Body of pancreas (tissue), 4 donors: ENCODE results near the gene CCND2. TPM values are rescaled to one million over a fixed set of nuclear protein-coding genes. Genes with fewer than 3 reads are reported as not detected.

Experiments used
- ATAC-seq: fragments of 150-250 bp; one replicate; pipeline ENCODE4 v1.9.1; 2016
- DNase-seq, 4 donors: peaks; one replicate each; pipeline ENCODE4 v3.0.0-alpha.2; 2019
- H3K27ac ChIP-seq, 4 donors: fragments of 200-600 bp; sonication (generic); 1 replicate in 3 of 4; 2 replicates in 1 of 4; pipeline versions ENCODE4 v1.5.1 to v1.6.1; 2016 to 2019; ENCODE audit warnings: mild to moderate bottlenecking in 1 of 4, mixed read lengths in 1 of 4, moderate library complexity in 1 of 4
- H3K27me3 ChIP-seq, 2 donors: fragments of 200-600 bp; sonication (generic); one replicate each; pipeline ENCODE4 v1.6.0; 2016; ENCODE audit warnings: mild to moderate bottlenecking in 1 of 2
- H3K36me3 ChIP-seq, 2 donors: fragments of 200-600 bp; sonication (generic); replicated peaks in 1 of 2; 2 replicates each; pipeline ENCODE4 v1.5.1; 2016; ENCODE audit warnings: low read depth in 2 of 2; ENCODE audit not compliant: insufficient read depth in 1 of 2
- H3K4me1 ChIP-seq: fragments of 200-600 bp; sonication (generic); one replicate; pipeline ENCODE4 v1.6.0; 2016
- H3K4me3 ChIP-seq, 2 donors: fragments of 200-600 bp; sonication (generic); 1 replicate in 1 of 2; 2 replicates in 1 of 2; pipeline ENCODE4 v1.5.1; 2016 to 2019
- H3K9me3 ChIP-seq, 3 donors: fragments of 200-600 bp; sonication (generic); 1 replicate in 2 of 3; 2 replicates in 1 of 3; pipeline ENCODE4 v1.5.1; 2016
- CTCF ChIP-seq, 7 experiments: fragments of 450-650 bp in 4 of 7; fragments of 200-600 bp in 3 of 7; sonication (generic) in 3 of 7; IDR thresholded peaks; one replicate each; pipeline ENCODE4 v1.5.1; 2016 to 2019; ENCODE audit warnings: antibody characterized with exemption in 7 of 7
- POLR2A ChIP-seq, 3 donors: fragments of 450-650 bp; IDR thresholded peaks; one replicate each; pipeline ENCODE4 v1.6.1; 2016; ENCODE audit warnings: antibody characterized with exemption in 3 of 3, mild to moderate bottlenecking in 2 of 3
- WGBS, 2 donors: methylation state at CpG; one replicate each; pipeline ENCODE4 v1.1.5; 2017; 5-methylcytosine and 5-hydroxymethylcytosine counted together
- intact Hi-C: fragments of 100-400 bp; cut with DNase I; formaldehyde crosslinking; loops from one replicate; pipeline ENCODE4 v1.15.1; 2023
- total RNA-seq, 2 donors: library from RNA; depleted of rRNA; stranded (reverse); fragments of >200 nt; gene quantifications; one replicate each; pipeline ENCODE4 v1.1.0, GENCODE V29; 2016

Gene CCND2
- total RNA-seq, 2 donors from 2014 or later, result 32.2 to 88.7 TPM

- H3K27ac ChIP-seq, result no peak overlapping the region
- WGBS, 2 donors, result 84 to 95% methylated on average over 4 of the region's 4 CpGs
- peaks cover 0 to 17% of the 10 kb centered on the region in 2 donors for H3K36me3 ChIP-seq
- H3K27me3 ChIP-seq, result no peaks in the 10 kb centered on the region
- ATAC-seq, result no peak
- no peak overlapping the region for H3K4me3 ChIP-seq
- no peak for DNase-seq
- TF ChIP-seq CTCF (IDR thresholded peaks at IDR 0.05) (no peak), POLR2A (IDR thresholded peaks at IDR 0.05) (no peak)
- no peaks in the 10 kb centered on the region for H3K9me3 ChIP-seq
- intact Hi-C loops, result loop anchor here (5.0 to 10.0 kb wide), 2 partner anchors 290 to 392 kb away; no protein-coding TSS in a partner anchor
- H3K4me1 ChIP-seq, result peaks cover 16% of the 10 kb centered on the region
These were observed 10.7 kb downstream of the CCND2 start for GRCh38 chr12:4284306-4284705.

GRCh38 chr12:4285070-4285469 lies 11.5 kb downstream of the CCND2 start:
- Histone ChIP-seq H3K4me1 (peaks cover 14% of the 10 kb centered on the region), H3K27ac (no peak overlapping the region), H3K36me3 (peaks cover 0 to 17% of the 10 kb centered on the region in 2 donors), H3K4me3 (no peak overlapping the region), H3K27me3 (no peaks in the 10 kb centered on the region), H3K9me3 (no peaks in the 10 kb centered on the region)
- WGBS, 2 donors, result 81 to 85% methylated on average over 8 of the region's 8 CpGs
- ATAC-seq (no peak), DNase-seq (no peak)
- intact Hi-C loops, result loop anchor here (10.0 kb wide), 1 partner anchor 290 kb away; no protein-coding TSS in a partner anchor
- TF ChIP-seq CTCF (IDR thresholded peaks at IDR 0.05), result no peak

- peaks cover 0 to 17% of the 10 kb centered on the region in 2 donors for H3K36me3 ChIP-seq
- H3K9me3 ChIP-seq, result no peaks in the 10 kb centered on the region
- intact Hi-C loops, result loop anchor here (10.0 kb wide), 1 partner anchor 291 kb away; no protein-coding TSS in a partner anchor
- H3K4me3 ChIP-seq, result no peak overlapping the region
- H3K4me1 ChIP-seq, result peaks cover 4% of the 10 kb centered on the region
- TF ChIP-seq POLR2A (IDR thresholded peaks at IDR 0.05) (no peak), CTCF (IDR thresholded peaks at IDR 0.05) (no peak)
- no peaks in the 10 kb centered on the region for H3K27me3 ChIP-seq
- WGBS, 2 donors, result 71 to 86% methylated on average over 12 of the region's 12 CpGs
- no peak overlapping the region for H3K27ac ChIP-seq
- DNase-seq (no peak), ATAC-seq (no peak)
These were observed 12.7 kb downstream of the CCND2 start for GRCh38 chr12:4286228-4286627.

- intact Hi-C loops, result loop anchor here (10.0 kb wide), 1 partner anchor 292 kb away; no protein-coding TSS in a partner anchor
These were observed 13.3 kb downstream of the CCND2 start for GRCh38 chr12:4286771-4287317.

More at GRCh38 chr12:4286771-4287317, 13.3 kb downstream of the CCND2 start:
- H3K27me3 ChIP-seq, result no peaks in the 10 kb centered on the region
- ATAC-seq (no peak), DNase-seq (no peak)
- no peak overlapping the region for H3K4me3 ChIP-seq
- whole genome bisulfite sequencing, 2 donors, result 69 to 78% methylated on average over 14 of the region's 14 CpGs
- peaks cover 4% of the 10 kb centered on the region for H3K4me1 ChIP-seq
- no peaks in the 10 kb centered on the region for H3K9me3 ChIP-seq
- peaks cover 0 to 15% of the 10 kb centered on the region in 2 donors for H3K36me3 ChIP-seq
- H3K27ac ChIP-seq, result no peak overlapping the region
- TF ChIP-seq POLR2A (IDR thresholded peaks at IDR 0.05) (no peak), CTCF (IDR thresholded peaks at IDR 0.05) (no peak)
